BE2C (cell line): ENCODE results near the gene DDC.

Experiments used
- DNase-seq: peaks from one replicate; pipeline ENCODE4 v3.0.0-alpha.2; 2020
- H3K27me3 ChIP-seq: fragments of 250-450 bp; sonication (Bioruptor Pico); 2 replicates; pipeline ENCODE4 v1.5.1; 2020; ENCODE audit warnings: mild to moderate bottlenecking
- H3K36me3 ChIP-seq: fragments of 250-450 bp; sonication (Bioruptor Pico); 2 replicates; pipeline ENCODE4 v1.5.1; 2020; ENCODE audit warnings: mild to moderate bottlenecking
- H3K4me1 ChIP-seq: fragments of 250-450 bp; sonication (Bioruptor Pico); 2 replicates; pipeline ENCODE4 v1.5.1; 2020
- H3K4me3 ChIP-seq: 2 replicates; pipeline ENCODE4 v1.5.1; 2011; ENCODE audit warnings: low read depth, low read length
- H3K9me3 ChIP-seq: fragments of 250-450 bp; sonication (Bioruptor Pico); 2 replicates; pipeline ENCODE4 v1.5.1; 2020
- CTCF ChIP-seq: IDR thresholded peaks from 2 replicates; pipeline ENCODE4 v1.5.1; 2012; ENCODE audit warnings: mild to moderate bottlenecking, low read depth, low read length

DDC gene

GRCh38 chr7:50591098-50591479 lies 25.9 kb upstream of the DDC start:
- Histone ChIP-seq H3K27me3 (no peaks in the 10 kb centered on the region), H3K4me1 (no peaks in the 10 kb centered on the region; the same call in 1 of the 2 replicates), H3K9me3 (no peaks in the 10 kb centered on the region), H3K36me3 (no peaks in the 10 kb centered on the region), H3K4me3 (no peak overlapping the region)
- no peak for TF ChIP-seq CTCF
- DNase-seq = no peak

- TF ChIP-seq CTCF = no peak
- Histone ChIP-seq H3K9me3 (no peaks in the 10 kb centered on the region), H3K27me3 (no peaks in the 10 kb centered on the region), H3K4me1 (no peaks in the 10 kb centered on the region; the same call in 1 of the 2 replicates), H3K4me3 (no peak overlapping the region), H3K36me3 (no peaks in the 10 kb centered on the region)
- no peak for DNase-seq
These were observed 25.3 kb upstream of the DDC start for GRCh38 chr7:50590535-50590934.

GRCh38 chr7:50589364-50589763 lies 24.2 kb upstream of the DDC start:
- DNase-seq = no peak
- TF ChIP-seq CTCF = no peak
- Histone ChIP-seq H3K27me3 (no peaks in the 10 kb centered on the region), H3K4me3 (no peak overlapping the region), H3K4me1 (no peaks in the 10 kb centered on the region; the same call in 1 of the 2 replicates), H3K36me3 (no peaks in the 10 kb centered on the region), H3K9me3 (no peaks in the 10 kb centered on the region)

- Histone ChIP-seq H3K36me3 (no peaks in the 10 kb centered on the region), H3K4me3 (no peak overlapping the region), H3K4me1 (no peaks in the 10 kb centered on the region; the same call in 1 of the 2 replicates), H3K9me3 (no peaks in the 10 kb centered on the region), H3K27me3 (no peaks in the 10 kb centered on the region)
- peak; percentile 22 for TF ChIP-seq CTCF
- no peak for DNase-seq
These were observed 23.7 kb upstream of the DDC start for GRCh38 chr7:50588937-50589336.

GRCh38 chr7:50587737-50588136 lies 22.5 kb upstream of the DDC start:
- Histone ChIP-seq H3K4me1 (no peaks in the 10 kb centered on the region; the same call in 1 of the 2 replicates), H3K4me3 (no peak overlapping the region), H3K27me3 (no peaks in the 10 kb centered on the region), H3K9me3 (no peaks in the 10 kb centered on the region), H3K36me3 (no peaks in the 10 kb centered on the region)
- no peak for DNase-seq
- no peak for TF ChIP-seq CTCF

GRCh38 chr7:50584793-50585408 lies 19.7 kb upstream of the DDC start:
- H3K27me3 ChIP-seq = no peaks in the 10 kb centered on the region
- no peak for DNase-seq
- no peak for TF ChIP-seq CTCF

More at GRCh38 chr7:50584793-50585408, 19.7 kb upstream of the DDC start:
- H3K36me3 ChIP-seq = no peaks in the 10 kb centered on the region
- H3K4me3 ChIP-seq = no peak overlapping the region
- no peaks in the 10 kb centered on the region for H3K9me3 ChIP-seq
- H3K4me1 ChIP-seq = peaks cover 4% of the 10 kb centered on the region
